GM19438 (cell line): ENCODE results near the gene KBTBD12.

ENCODE experiments used
- ATAC-seq: cut with Tn5 transposase; IDR thresholded peaks from one replicate; pipeline ENCODE4 v1.9.1; 2021; ENCODE audit warnings: low read depth; ENCODE audit not compliant: unreplicated experiment

The KBTBD12 gene

GRCh38 chr3:128006061-128007032 lies 91.3 kb downstream of the KBTBD12 start:
- ATAC-seq, result no peak

- ATAC-seq, result no peak
Observed at GRCh38 chr3:128007033-128007424, 92.0 kb downstream of the KBTBD12 start.

- ATAC-seq, result no peak
Observed at GRCh38 chr3:128009952-128010846, 95.2 kb downstream of the KBTBD12 start.

- ATAC-seq, result no peak
Observed at GRCh38 chr3:128011140-128011539, 96.1 kb downstream of the KBTBD12 start.

GRCh38 chr3:128012050-128012449 lies 97.0 kb downstream of the KBTBD12 start:
- ATAC-seq, result no peak

- no peak for ATAC-seq
Observed at GRCh38 chr3:128014548-128014947, 99.5 kb downstream of the KBTBD12 start.

- ATAC-seq, result no peak
Observed at GRCh38 chr3:128016502-128016901, 101.5 kb downstream of the KBTBD12 start.

GRCh38 chr3:128021768-128022372 lies 106.8 kb downstream of the KBTBD12 start:
- ATAC-seq, result no peak

- no peak for ATAC-seq
Observed at GRCh38 chr3:128033102-128033501, 118.1 kb downstream of the KBTBD12 start.

GRCh38 chr3:128036119-128036518 lies 121.1 kb downstream of the KBTBD12 start:
- ATAC-seq, result no peak
